HepG2 (cell line): ENCODE data around the gene MAP2K3. TPM values are rescaled to one million over a fixed set of nuclear protein-coding genes. Genes with fewer than 3 reads are reported as not detected.

Experiments used
- ATAC-seq: fragments of 200-7000 bp; cut with Tn5 transposase; 3 replicates; pipeline ENCODE4 v1.9.1; 2020; ENCODE audit warnings: mild to moderate bottlenecking, moderate library complexity
- BruUV-seq: library from RNA; stranded (reverse); fragments of 400-500 nt; replicated peaks from 2 replicates; lab custom pipeline; 2021; lab: Mats Ljungman, UMichigan
- CTCF ChIA-PET: fragments of 300-600 bp; formaldehyde crosslinking; extraction: SDS; loops from one replicate; lab custom pipeline; 2021; ENCODE audit warnings: low total read pairs, inconsistent platforms, low intra/inter-chr PET ratio; lab: Yijun Ruan, JAX
- POLR2A ChIA-PET: fragments of 350-600 bp; sonication (Branson Sonifier 250); formaldehyde crosslinking; loops from one replicate; lab custom pipeline; 2020; ENCODE audit warnings: antibody characterized with exemption, inconsistent platforms; lab: Yijun Ruan, JAX
- DNase-seq: peaks from one replicate; pipeline ENCODE4 v3.0.0-alpha.2; 2015; ENCODE audit warnings: low spot score
- FAIRE-seq: peaks from 3 replicates; lab custom pipeline; 2011; peaks lifted over from hg19 to GRCh38; lab: Jason Lieb, UNC
- H2AFZ ChIP-seq: one replicate; pipeline ENCODE4 v1.6.1; 2011; ENCODE audit warnings: low read length, inconsistent platforms
- H3K27ac ChIP-seq: fragments of 300-600 bp; 3 replicates; pipeline ENCODE4 v1.8.0; 2011; ENCODE audit warnings: mixed run types, mild to moderate bottlenecking, mixed read lengths, low read length, inconsistent platforms; ENCODE audit not compliant: insufficient read depth; ENCODE audit errors: extremely low read length
- H3K27me3 ChIP-seq, 2 experiments: fragments of 200-600 bp in 1 of 2; 2 replicates in 1 of 2; 3 replicates in 1 of 2; pipeline versions ENCODE4 v1.6.0 to v1.8.0; 2011; ENCODE audit warnings: low read length in 2 of 2, mild to moderate bottlenecking in 2 of 2, moderate library complexity in 2 of 2, inconsistent platforms in 1 of 2; ENCODE audit not compliant: insufficient read depth in 2 of 2, control insufficient read depth in 1 of 2
- H3K36me3 ChIP-seq, 2 experiments: fragments of 200-600 bp in 1 of 2; replicated peaks in 1 of 2; 2 replicates in 1 of 2; 3 replicates in 1 of 2; pipeline versions ENCODE4 v1.5.1 to v1.8.0; 2011; ENCODE audit warnings: low read length in 2 of 2, inconsistent platforms in 1 of 2; ENCODE audit not compliant: insufficient read depth in 2 of 2, control insufficient read depth in 1 of 2
- H3K4me1 ChIP-seq: 2 replicates; pipeline ENCODE4 v1.5.1; 2012; ENCODE audit warnings: low read length, inconsistent platforms; ENCODE audit not compliant: insufficient read depth
- H3K4me2 ChIP-seq: 2 replicates; pipeline ENCODE4 v1.6.0; 2011; ENCODE audit warnings: low read depth, low read length, inconsistent platforms
- H3K4me3 ChIP-seq, 3 experiments: fragments of 200-600 bp in 1 of 3; sonication (generic), shearing (Covaris generic) in 1 of 3; replicated peaks in 1 of 3; 2 replicates each; pipeline ENCODE4 v1.5.1; 2011 to 2016; ENCODE audit warnings: low read length in 3 of 3, inconsistent platforms in 2 of 3, low read depth in 2 of 3, mild to moderate bottlenecking in 2 of 3, control low read depth in 1 of 3, mixed read lengths in 1 of 3; ENCODE audit not compliant: insufficient read depth in 1 of 3
- H3K79me2 ChIP-seq: one replicate; pipeline ENCODE4 v1.6.1; 2011; ENCODE audit warnings: low read length, inconsistent platforms; ENCODE audit not compliant: insufficient read depth
- H3K9ac ChIP-seq: 2 replicates; pipeline ENCODE4 v1.6.0; 2011; ENCODE audit warnings: mild to moderate bottlenecking, low read depth, low read length, inconsistent platforms; ENCODE audit not compliant: insufficient read depth
- H3K9me3 ChIP-seq: 2 replicates; pipeline ENCODE4 v1.5.1; 2012; ENCODE audit warnings: mild to moderate bottlenecking, low read length
- H4K20me1 ChIP-seq: 2 replicates; pipeline ENCODE4 v1.6.0; 2011; ENCODE audit warnings: inconsistent platforms, mild to moderate bottlenecking, low read length, moderate library complexity; ENCODE audit not compliant: insufficient read depth
- BORCS8-MEF2B ChIP-seq: sonication (generic); formaldehyde crosslinking; IDR thresholded peaks from 2 replicates; pipeline ENCODE4 v1.8.0; 2022; ENCODE audit warnings: mild to moderate bottlenecking, missing genetic modification reagents
- CTCF ChIP-seq: sonication (generic); formaldehyde crosslinking; IDR thresholded peaks from 2 replicates; pipeline ENCODE4 v1.5.0; 2020; ENCODE audit warnings: mild to moderate bottlenecking, missing genetic modification reagents, moderate library complexity
- GRHL1 ChIP-seq: sonication (generic); formaldehyde crosslinking; conservative IDR thresholded peaks from 2 replicates; pipeline ENCODE4 v1.8.0; 2022; ENCODE audit warnings: missing genetic modification reagents
- MTF1 ChIP-seq: sonication (generic); formaldehyde crosslinking; IDR thresholded peaks from 2 replicates; pipeline ENCODE4 v1.5.0; 2020; ENCODE audit warnings: missing genetic modification reagents
- MZF1 ChIP-seq: sonication (generic); formaldehyde crosslinking; IDR thresholded peaks from 2 replicates; pipeline ENCODE4 v1.8.1; 2023; ENCODE audit warnings: mild to moderate bottlenecking, missing genetic modification reagents, borderline replicate concordance
- PITX1 ChIP-seq: sonication (generic); formaldehyde crosslinking; IDR thresholded peaks from 2 replicates; pipeline ENCODE4 v1.5.1; 2020; ENCODE audit warnings: mild to moderate bottlenecking, missing genetic modification reagents
- PRDM4 ChIP-seq: sonication (generic); formaldehyde crosslinking; IDR thresholded peaks from 2 replicates; pipeline ENCODE4 v1.9.0; 2021; ENCODE audit warnings: missing genetic modification reagents, borderline replicate concordance
- SPEN ChIP-seq: sonication (generic); formaldehyde crosslinking; IDR thresholded peaks from 2 replicates; pipeline ENCODE4 v1.5.1; 2020; ENCODE audit warnings: low read depth, mild to moderate bottlenecking, missing genetic modification reagents
- TAF15 ChIP-seq: fragments of 200-400 bp; formaldehyde crosslinking; IDR thresholded peaks from one replicate; pipeline ENCODE4 v1.6.1; 2018; ENCODE audit warnings: mild to moderate bottlenecking, low read depth, low read length; ENCODE audit not compliant: poor library complexity, severe bottlenecking
- ZNF552 ChIP-seq: sonication (generic); formaldehyde crosslinking; IDR thresholded peaks from 2 replicates; pipeline ENCODE4 v1.9.0; 2022; ENCODE audit warnings: missing genetic modification reagents, mild to moderate bottlenecking, borderline replicate concordance
- ZNF891 ChIP-seq: sonication (generic); formaldehyde crosslinking; IDR thresholded peaks from 2 replicates; pipeline ENCODE4 v1.5.0; 2020; ENCODE audit warnings: mild to moderate bottlenecking, missing genetic modification reagents
- WGBS: methylation state at CpG from one replicate; pipeline ENCODE4 v1.1.6; 2017; ENCODE audit warnings: low lambda C conversion rate; 5-methylcytosine and 5-hydroxymethylcytosine counted together
- in situ Hi-C: cut with HindIII; loops from 2 replicates; pipeline ENCODE4 v1.10.0; 2017; ENCODE audit warnings: low pct_unique_long_range_greater_than_20kb; ENCODE audit not compliant: extremely low pct_ligation_motif_present
- intact Hi-C: fragments of 100-400 bp; cut with micrococcal nuclease; formaldehyde crosslinking; loops from one replicate; pipeline ENCODE4 v1.10.0; 2022; ENCODE audit not compliant: unreplicated experiment
- polyA plus RNA-seq, 8 experiments: library from polyadenylated mRNA; depleted of rRNA in 3 of 8; stranded (reverse) in 7 of 8; unstranded in 1 of 8; fragments of >200 nt; fragmentation: Illumina TruSeq in 4 of 8; extraction: Trizol in 4 of 8; gene quantifications; 2 replicates each; pipeline versions ENCODE4 v1.2.1 to v1.2.3, GENCODE V29; 2011 to 2016; ENCODE audit warnings: low read depth in 4 of 8, missing spikeins in 1 of 8, mixed read lengths in 1 of 8; ENCODE audit not compliant: insufficient read depth in 1 of 8
- total RNA-seq, 5 experiments: library from RNA; depleted of rRNA; stranded (reverse); fragments of >200 nt; fragmentation: Illumina TruSeq; extraction: Trizol; gene quantifications; 2 replicates each; pipeline ENCODE4 v1.2.3, GENCODE V29; 2016; ENCODE audit warnings: low read depth in 1 of 5

Gene MAP2K3
- total and polyA plus RNA-seq, 2 of the 13 experiments (the other 11 are each of a cell fraction or from before 2014, with no cell fraction given), result 20.5 to 27.4 TPM

- BruUV-seq, result no TSS peak
- 60% methylated on average over 1 of the region's 11 CpGs for WGBS
- Histone ChIP-seq H3K9me3 (no peaks in the 10 kb centered on the region), H3K4me1 (peaks cover 10% of the 10 kb centered on the region), H3K4me2 (no peak overlapping the region), H3K27me3 (no peaks in the 10 kb centered on the region; a peak in 1 of 5 replicates), H3K9ac (no peak overlapping the region), H3K36me3 (no peaks in the 10 kb centered on the region), H2AFZ (no peak overlapping the region), H3K4me3 (no peak overlapping the region), H3K79me2 (no peaks in the 10 kb centered on the region)
- intact Hi-C loops, result loop anchor here (5.0 kb wide), 1 partner anchor 114 kb away; the partner anchor contains the start of gene DHRS7B
- FAIRE-seq, result no peak
- POLR2A ChIA-PET, result no interaction called here
- no peak for ATAC-seq
- in situ Hi-C loops, result no loop called here
- TF ChIP-seq TAF15 (no peak), CTCF (CRISPR knock-in tag) (peak; percentile 24; the same call in 1 of the 2 replicates)
- TF ChIP-seq, all 625 proteins: peak for 1
- CTCF ChIA-PET, result no interaction called here
- Histone ChIP-seq H4K20me1 (no peaks in the 10 kb centered on the region), H3K27ac (no peak overlapping the region)
- DNase-seq, result no peak
Observed at GRCh38 chr17:21241564-21241963, 42.9 kb upstream of the MAP2K3 start.

GRCh38 chr17:21242026-21242697 is 42.3 kb upstream of the MAP2K3 start:
- peaks cover 10% of the 10 kb centered on the region for H3K4me1 ChIP-seq
- DNase-seq, result no peak
- no peaks in the 10 kb centered on the region; a peak in 1 of 5 replicates for H3K27me3 ChIP-seq
- 45% methylated on average over 6 of the region's 11 CpGs for WGBS
- no peaks in the 10 kb centered on the region for H3K9me3 ChIP-seq
- ChIA-PET CTCF (no interaction called here), POLR2A (no interaction called here)
- no peak overlapping the region for H2AFZ ChIP-seq
- BruUV-seq, result no TSS peak
- H4K20me1 ChIP-seq, result peaks cover 2% of the 10 kb centered on the region; the same call in 1 of the 2 replicates
- H3K9ac ChIP-seq, result no peak overlapping the region
- H3K4me3 ChIP-seq, result no peak overlapping the region
- in situ Hi-C loops (no loop called here), intact Hi-C loops (loop anchor here (5.0 kb wide), 1 partner anchor 115 kb away; the partner anchor contains the start of gene DHRS7B)
- H3K27ac ChIP-seq, result no peak overlapping the region
- no peaks in the 10 kb centered on the region for H3K36me3 ChIP-seq
- H3K79me2 ChIP-seq, result no peaks in the 10 kb centered on the region
- peak; percentile 27 for ATAC-seq
- H3K4me2 ChIP-seq, result no peak overlapping the region
- FAIRE-seq, result no peak
- no peak for TF ChIP-seq MZF1 (CRISPR knock-in tag)
- no peak for TF ChIP-seq ZNF552 (CRISPR knock-in tag)
- no peak for TF ChIP-seq PRDM4 (CRISPR knock-in tag)
- no peak for TF ChIP-seq MTF1
- TF ChIP-seq SPEN (CRISPR knock-in tag), result no peak
- no peak for TF ChIP-seq ZNF891
- no peak for TF ChIP-seq PITX1 (CRISPR knock-in tag)
- no peak for TF ChIP-seq GRHL1 (CRISPR knock-in tag)
- no peak for TF ChIP-seq BORCS8-MEF2B (CRISPR knock-in tag)
